HepG2 (cell line): ENCODE results near the gene ACTN1. TPM values are rescaled to one million over a fixed set of nuclear protein-coding genes. Genes with fewer than 3 reads are reported as not detected.

ENCODE experiments used
- CEBPB ChIP-seq: IDR thresholded peaks from 2 replicates; pipeline ENCODE4 v1.6.1; 2011; ENCODE audit warnings: low read depth, low read length, improper control_type of control experiment, borderline replicate concordance
- CEBPG ChIP-seq: IDR thresholded peaks from 2 replicates; pipeline ENCODE4 v1.6.1; 2016
- CENPBD1 ChIP-seq: sonication (generic); formaldehyde crosslinking; IDR thresholded peaks from 2 replicates; pipeline ENCODE4 v1.8.0; 2022; ENCODE audit warnings: missing genetic modification reagents, low read depth, mild to moderate bottlenecking, borderline replicate concordance
- DRAP1 ChIP-seq: IDR thresholded peaks from 2 replicates; pipeline ENCODE4 v1.6.1; 2016; ENCODE audit warnings: missing genetic modification reagents, missing compliant biosample characterization
- FOXA3 ChIP-seq: IDR thresholded peaks from 2 replicates; pipeline ENCODE4 v1.6.1; 2016; ENCODE audit warnings: missing genetic modification reagents, missing compliant biosample characterization
- GABPB1 ChIP-seq: IDR thresholded peaks from 2 replicates; pipeline ENCODE4 v1.6.1; 2016; ENCODE audit warnings: mild to moderate bottlenecking, missing genetic modification reagents, moderate library complexity, missing compliant biosample characterization
- MTA1 ChIP-seq: sonication (generic); formaldehyde crosslinking; IDR thresholded peaks from 2 replicates; pipeline ENCODE4 v1.4.0; 2020; ENCODE audit warnings: missing genetic modification reagents, mild to moderate bottlenecking, borderline replicate concordance
- PATZ1 ChIP-seq: sonication (generic); formaldehyde crosslinking; IDR thresholded peaks from 2 replicates; pipeline ENCODE4 v1.4.0; 2020; ENCODE audit warnings: missing genetic modification reagents
- RFXANK ChIP-seq: IDR thresholded peaks from 2 replicates; pipeline ENCODE4 v1.6.1; 2016
- SALL1 ChIP-seq: sonication (generic); formaldehyde crosslinking; IDR thresholded peaks from 2 replicates; pipeline ENCODE4 v1.8.0; 2022; ENCODE audit warnings: mild to moderate bottlenecking, missing genetic modification reagents
- SKI ChIP-seq: fragments of 450-650 bp; IDR thresholded peaks from one replicate; pipeline ENCODE4 v1.6.1; 2018; ENCODE audit warnings: mild to moderate bottlenecking; ENCODE audit not compliant: partially characterized antibody
- TARDBP ChIP-seq: sonication (generic); formaldehyde crosslinking; IDR thresholded peaks from 2 replicates; pipeline ENCODE4 v1.8.0; 2022; ENCODE audit warnings: mild to moderate bottlenecking, missing genetic modification reagents
- XRCC5 ChIP-seq: fragments of 200-400 bp; formaldehyde crosslinking; optimal IDR thresholded peaks from 2 replicates; pipeline ENCODE3; 2017; ENCODE audit warnings: mild to moderate bottlenecking, low read length
- ZMYM3 ChIP-seq: sonication (generic); formaldehyde crosslinking; IDR thresholded peaks from 2 replicates; pipeline ENCODE4 v1.5.1; 2020; ENCODE audit warnings: mild to moderate bottlenecking, missing genetic modification reagents
- ZNF281 ChIP-seq: sonication (generic); formaldehyde crosslinking; IDR thresholded peaks from 2 replicates; pipeline ENCODE4 v1.4.0; 2020; ENCODE audit warnings: missing genetic modification reagents, borderline replicate concordance
- ZNF350 ChIP-seq: sonication (generic); formaldehyde crosslinking; IDR thresholded peaks from 2 replicates; pipeline ENCODE4 v1.4.0; 2020; ENCODE audit warnings: mild to moderate bottlenecking, low read depth, missing genetic modification reagents, borderline replicate concordance
- ZNF543 ChIP-seq: sonication (generic); formaldehyde crosslinking; IDR thresholded peaks from 2 replicates; pipeline ENCODE4 v1.4.0; 2020; ENCODE audit warnings: mild to moderate bottlenecking, missing genetic modification reagents
- ZNF609 ChIP-seq: sonication (generic); formaldehyde crosslinking; IDR thresholded peaks from 2 replicates; pipeline ENCODE4 v1.4.0; 2020; ENCODE audit warnings: mild to moderate bottlenecking, missing genetic modification reagents, borderline replicate concordance
- polyA plus RNA-seq, 8 experiments: library from polyadenylated mRNA; depleted of rRNA in 3 of 8; stranded (reverse) in 7 of 8; unstranded in 1 of 8; fragments of >200 nt; fragmentation: Illumina TruSeq in 4 of 8; extraction: Trizol in 4 of 8; gene quantifications; 2 replicates each; pipeline versions ENCODE4 v1.2.1 to v1.2.3, GENCODE V29; 2011 to 2016; ENCODE audit warnings: low read depth in 4 of 8, missing spikeins in 1 of 8, mixed read lengths in 1 of 8; ENCODE audit not compliant: insufficient read depth in 1 of 8
- total RNA-seq, 5 experiments: library from RNA; depleted of rRNA; stranded (reverse); fragments of >200 nt; fragmentation: Illumina TruSeq; extraction: Trizol; gene quantifications; 2 replicates each; pipeline ENCODE4 v1.2.3, GENCODE V29; 2016; ENCODE audit warnings: low read depth in 1 of 5

Gene ACTN1
- total and polyA plus RNA-seq, 2 of the 13 experiments (the other 11 are each of a cell fraction or from before 2014, with no cell fraction given): 58.6 to 162 TPM

GRCh38 chr14:69013943-69014782, 35.1 kb upstream of the ACTN1 start (continued):
- TF ChIP-seq ZNF543 (CRISPR knock-in tag) (0 out of 2 replicates have a peak, but pooled peaks have one; percentile 36), SKI (peak; percentile 34), TARDBP (CRISPR knock-in tag) (no peak), XRCC5 (peak; percentile 47), DRAP1 (peak; percentile 22; the same call in 1 of the 2 replicates), ZNF609 (CRISPR knock-in tag) (peak; percentile 27; the same call in 1 of the 2 replicates), CEBPB (peak; percentile 71), SALL1 (peak; percentile 77), MTA1 (CRISPR knock-in tag) (0 out of 2 replicates have a peak, but pooled peaks have one; percentile 46), ZMYM3 (CRISPR knock-in tag) (0 out of 2 replicates have a peak, but pooled peaks have one; percentile 10), CENPBD1 (CRISPR knock-in tag) (no peak), RFXANK (CRISPR knock-in tag) (no peak), CEBPG (CRISPR knock-in tag) (peak; percentile 77), FOXA3 (CRISPR knock-in tag) (peak; percentile 64), GABPB1 (CRISPR knock-in tag) (peak; percentile 13; the same call in 1 of the 2 replicates), PATZ1 (CRISPR knock-in tag) (0 out of 2 replicates have a peak, but pooled peaks have one; percentile 30), ZNF350 (CRISPR knock-in tag) (peak; percentile 20; the same call in 1 of the 2 replicates), ZNF281 (CRISPR knock-in tag) (peak; percentile 67; the same call in 1 of the 2 replicates)
